HG03103 (cell line): ENCODE measurements around the gene NPEPL1.

Experiments
- ATAC-seq: cut with Tn5 transposase; IDR thresholded peaks from one replicate; pipeline ENCODE4 v1.9.1; 2021; ENCODE audit warnings: low read depth; ENCODE audit not compliant: unreplicated experiment

NPEPL1 gene

DNA sequence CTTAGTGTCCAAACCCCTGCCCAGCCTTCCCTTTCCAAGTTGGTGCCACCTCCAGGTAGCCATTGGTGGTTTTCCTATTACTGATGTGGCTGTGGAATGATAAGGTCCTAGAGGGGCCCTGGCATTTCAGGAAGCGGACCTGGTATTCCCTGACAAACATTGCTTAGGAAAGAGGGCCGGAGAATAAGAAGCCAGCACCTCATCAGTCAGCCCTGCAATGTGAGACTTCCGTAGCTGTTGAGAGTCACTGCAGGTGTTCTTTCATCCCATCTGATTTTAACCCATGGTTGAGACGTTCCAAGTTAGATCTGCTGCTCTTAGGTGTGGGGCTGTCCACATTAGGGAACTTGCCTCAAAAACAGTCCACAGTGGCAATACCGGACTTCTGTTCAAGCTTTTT, 14.8 kb upstream of the NPEPL1 start:
- no peak for ATAC-seq

DNA sequence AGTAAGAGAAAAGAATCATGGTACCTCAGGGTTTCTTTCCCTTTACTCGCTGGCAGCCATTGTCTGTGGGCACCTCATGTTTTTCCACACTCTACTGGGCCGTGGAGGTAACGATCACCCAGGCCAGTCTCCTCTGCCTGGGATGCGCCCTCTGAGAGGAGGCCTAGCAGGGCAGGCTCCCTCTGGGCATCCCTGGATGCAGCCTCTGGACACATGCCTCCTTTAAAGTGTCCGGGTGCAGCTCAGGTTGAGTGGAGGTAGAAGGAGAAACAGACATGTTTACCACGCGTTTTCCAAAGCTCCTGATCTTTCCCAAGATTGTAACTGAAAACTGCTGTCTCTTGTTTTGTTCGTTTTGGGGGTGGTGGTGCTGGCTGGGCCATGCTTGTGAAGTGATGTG, 13.8 kb upstream of the NPEPL1 start:
- ATAC-seq = no peak

DNA sequence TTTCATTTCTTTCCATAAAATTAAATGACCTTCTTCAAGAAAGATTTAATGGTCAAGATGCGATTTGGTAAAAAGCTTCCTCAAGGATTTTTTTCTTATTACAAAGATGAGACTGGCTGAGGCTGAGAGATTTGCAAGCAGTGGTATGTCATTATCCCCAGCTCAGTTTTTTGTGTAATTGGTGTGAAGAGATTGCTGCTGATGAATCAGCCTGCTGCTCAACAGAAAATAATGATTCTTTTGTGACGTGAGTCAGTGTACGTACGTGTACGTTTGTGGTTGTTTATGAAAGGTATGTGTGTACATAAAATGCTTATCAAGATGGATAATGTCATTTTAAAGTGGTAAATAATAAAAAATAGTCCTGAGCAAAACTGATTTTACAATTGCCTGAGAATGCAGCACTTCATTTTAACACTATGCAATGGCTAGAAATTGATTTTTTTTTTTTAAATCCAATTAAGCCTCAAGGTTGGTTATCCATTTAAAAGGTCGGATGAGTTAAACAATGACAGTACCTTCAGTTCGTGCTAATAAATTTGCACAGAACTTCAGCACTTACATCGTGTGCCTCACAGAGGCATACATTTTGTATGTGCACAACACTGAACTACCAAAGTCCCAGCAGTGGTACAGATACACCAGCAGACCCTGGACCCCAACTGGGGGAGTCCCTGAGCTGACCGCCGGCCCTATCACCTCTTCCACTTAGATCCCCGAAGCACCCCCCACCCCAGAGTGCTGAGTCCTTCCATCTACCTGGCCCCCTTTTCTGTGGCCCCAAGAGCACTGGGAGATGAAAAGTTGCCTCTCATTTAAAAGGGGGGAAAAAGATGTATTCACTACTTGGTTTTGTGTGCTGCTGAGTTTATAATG, 9.7 kb upstream of the NPEPL1 start:
- ATAC-seq = no peak

DNA sequence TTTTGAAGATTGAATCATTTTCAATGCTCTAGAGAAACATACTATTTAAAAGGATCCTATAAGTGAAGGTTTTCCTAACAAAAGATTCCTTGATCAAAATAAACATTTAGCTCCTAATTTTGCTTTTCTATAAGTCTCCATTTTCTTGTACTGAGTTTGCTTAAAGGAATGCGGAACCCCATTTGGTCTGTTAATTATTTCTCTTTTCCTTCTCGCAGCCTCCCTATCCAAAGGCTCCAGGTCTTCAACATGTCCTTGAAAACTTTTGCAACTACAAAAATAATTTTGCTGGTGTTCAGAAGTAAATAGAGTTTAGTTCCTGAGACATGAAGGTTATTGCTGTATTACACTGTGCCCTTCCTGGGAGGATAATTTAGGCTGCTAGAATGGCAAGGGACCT, 8.3 kb upstream of the NPEPL1 start:
- ATAC-seq = no peak

DNA sequence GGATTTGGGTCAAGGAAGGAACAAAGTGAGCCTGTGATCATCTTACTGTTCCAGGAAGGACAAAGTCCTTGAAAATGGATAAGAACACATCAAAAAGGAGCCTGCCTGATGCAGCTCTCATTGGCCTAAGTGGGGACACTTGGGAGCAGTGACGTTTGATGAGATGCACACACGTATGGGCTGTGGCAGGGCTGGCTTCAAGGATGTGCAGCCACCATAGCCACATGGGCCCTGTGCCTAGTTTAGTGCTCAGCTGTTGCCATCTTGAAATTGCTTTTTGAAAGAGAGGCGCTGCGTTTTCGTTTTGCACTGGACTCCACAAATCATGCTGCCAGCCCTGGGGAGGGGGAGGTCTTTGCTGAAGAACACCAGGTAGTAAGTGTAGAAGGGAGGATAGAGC, 6.6 kb upstream of the NPEPL1 start:
- no peak for ATAC-seq

DNA sequence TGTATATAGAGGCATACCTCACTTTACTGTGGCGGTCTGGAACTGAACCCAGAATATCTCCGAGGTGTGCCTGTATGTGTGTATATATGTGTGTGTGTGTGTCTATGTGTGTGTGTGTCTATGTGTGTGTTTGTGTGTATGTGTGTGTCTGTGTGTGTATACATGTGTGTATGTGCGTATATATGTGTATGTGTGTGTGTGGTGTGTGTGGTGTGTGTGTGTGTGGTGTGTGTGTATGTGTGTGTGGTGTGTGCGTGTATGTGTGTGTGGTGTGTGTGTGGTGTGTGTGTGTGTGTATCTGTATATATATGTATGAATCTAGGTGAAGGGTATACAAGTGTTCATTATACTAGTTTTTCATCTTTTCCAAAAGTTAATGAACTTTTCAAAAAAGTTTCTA, 4.2 kb upstream of the NPEPL1 start:
- ATAC-seq = no peak

DNA sequence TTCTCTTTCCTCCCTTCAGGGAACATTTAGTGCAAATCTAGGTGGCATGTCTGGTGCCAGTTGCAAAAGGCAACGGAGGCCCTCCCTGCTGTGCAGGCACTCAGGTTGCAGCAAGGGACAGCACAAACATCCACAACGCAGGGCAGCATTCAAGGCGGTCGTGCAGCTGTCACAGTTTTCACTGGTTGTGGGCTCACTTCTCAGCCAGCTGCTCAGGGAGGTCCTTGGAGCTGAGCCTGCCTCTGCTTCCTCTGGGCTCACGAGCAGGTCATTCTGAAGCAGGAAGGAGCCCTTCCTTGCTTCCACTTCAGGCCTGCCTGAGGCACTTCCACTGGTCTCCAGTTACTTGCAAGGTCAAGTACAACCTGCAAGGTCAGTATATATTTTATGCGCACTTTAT, 3.8 kb upstream of the NPEPL1 start:
- ATAC-seq = no peak

DNA sequence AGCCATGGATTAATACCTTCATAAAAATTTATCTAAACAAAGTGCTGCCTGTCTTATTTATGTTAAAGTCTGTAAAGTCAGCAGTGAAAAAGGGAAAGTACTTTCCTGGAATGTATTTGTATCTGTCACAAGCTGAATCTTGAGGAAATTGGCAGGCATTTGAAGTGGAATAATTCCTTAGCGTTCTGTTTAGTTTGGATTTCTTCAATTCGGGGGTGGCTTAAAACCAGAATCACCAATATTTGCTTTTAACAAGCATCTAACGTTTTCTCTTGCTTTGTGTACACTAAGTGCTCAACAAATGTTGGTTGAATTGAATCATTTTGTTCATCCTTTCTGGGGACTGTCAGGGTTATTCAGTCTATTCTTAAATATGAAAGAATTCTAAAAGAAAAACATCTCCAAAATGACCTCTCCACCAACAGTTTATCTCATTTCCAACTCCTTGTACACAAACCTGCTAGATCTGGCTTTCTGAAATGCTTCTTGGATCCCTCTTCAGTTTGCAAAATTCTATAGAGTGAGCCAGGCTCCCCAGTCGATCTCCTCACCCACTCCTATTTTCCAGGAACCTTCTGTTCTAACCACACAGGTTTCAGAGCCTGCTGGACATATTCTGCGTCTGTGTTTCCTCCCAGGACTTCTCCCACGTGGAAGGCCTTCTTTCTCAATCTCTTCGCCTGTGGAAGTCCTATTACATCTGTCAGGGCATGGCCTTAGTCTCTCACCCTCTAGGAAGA, 2.0 kb upstream of the NPEPL1 start:
- ATAC-seq = no peak

DNA sequence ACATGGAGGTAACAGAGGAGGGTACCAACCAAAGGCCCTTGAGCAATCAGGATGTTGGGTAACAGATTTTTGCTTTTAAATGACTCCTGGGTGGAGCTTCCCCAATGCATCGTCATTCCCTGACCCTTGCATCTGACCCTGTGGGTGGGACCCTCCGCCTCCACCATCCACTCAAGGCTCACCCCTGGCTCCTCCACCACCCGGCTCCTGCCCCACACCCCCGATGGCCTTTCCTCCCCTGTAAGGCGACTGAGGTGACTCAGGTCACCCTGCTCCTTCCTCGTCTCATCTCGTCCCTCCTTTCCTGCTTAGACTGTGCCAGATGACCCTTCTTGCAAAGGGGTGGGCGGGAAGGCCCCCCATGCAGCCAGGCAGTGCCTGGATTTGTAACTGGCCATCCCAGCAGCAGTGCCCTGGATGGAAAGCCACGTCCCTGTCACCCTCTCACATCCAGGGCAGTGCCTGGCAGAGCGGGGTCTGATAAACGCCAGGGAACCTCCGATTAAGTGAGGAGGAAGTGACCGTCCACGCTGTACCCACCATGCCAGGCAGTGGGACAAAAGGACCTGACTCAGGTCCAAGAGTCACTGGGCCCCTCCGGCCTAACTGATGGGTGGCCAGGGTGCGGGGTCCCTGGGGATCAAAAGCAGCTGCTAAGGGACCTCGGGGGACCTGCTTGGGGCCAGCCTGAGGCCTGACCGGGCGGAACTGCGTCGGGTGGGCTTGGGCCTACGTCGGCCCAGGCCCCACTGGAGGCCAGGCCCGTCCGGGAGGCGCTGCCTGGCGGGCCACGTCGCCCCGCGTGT, 624 bp upstream of the NPEPL1 start:
- ATAC-seq = no peak

DNA sequence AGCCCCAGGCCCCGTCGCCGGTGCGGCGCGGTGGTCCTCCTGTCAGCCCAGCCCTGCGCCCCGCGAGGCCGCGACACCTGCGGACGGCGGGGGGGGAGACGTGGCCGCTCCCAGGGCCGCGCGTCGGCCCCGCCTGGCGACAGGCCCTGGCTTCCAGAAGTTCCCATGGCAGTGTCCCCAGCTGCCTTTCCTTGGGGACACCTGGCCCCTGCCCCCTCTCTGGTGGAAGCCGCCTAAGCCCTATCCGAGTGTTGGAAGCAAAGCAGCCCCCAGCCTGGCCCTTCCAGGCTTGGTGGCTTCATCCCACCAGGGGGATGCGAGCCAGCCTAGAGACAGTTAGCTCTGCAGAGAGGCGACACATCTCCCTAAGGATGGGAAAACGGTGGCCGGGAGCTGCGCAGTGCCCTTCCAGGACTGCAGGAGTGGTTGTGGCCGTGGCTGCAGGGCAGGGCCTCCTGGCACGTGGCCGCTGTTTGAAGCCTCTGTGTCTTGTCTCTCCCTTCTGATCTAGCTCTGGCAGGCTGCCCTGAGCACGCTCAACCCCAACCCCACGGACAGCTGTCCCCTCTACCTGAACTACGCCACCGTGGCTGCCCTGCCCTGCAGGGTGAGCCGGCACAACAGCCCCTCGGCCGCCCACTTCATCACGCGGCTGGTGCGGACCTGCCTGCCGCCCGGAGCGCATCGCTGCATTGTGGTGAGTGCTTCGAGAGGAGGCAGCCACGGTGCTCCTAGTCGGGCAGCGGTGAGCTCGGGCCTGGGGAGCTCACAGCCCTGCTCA, 816 bp downstream of the NPEPL1 start:
- no peak for ATAC-seq

DNA sequence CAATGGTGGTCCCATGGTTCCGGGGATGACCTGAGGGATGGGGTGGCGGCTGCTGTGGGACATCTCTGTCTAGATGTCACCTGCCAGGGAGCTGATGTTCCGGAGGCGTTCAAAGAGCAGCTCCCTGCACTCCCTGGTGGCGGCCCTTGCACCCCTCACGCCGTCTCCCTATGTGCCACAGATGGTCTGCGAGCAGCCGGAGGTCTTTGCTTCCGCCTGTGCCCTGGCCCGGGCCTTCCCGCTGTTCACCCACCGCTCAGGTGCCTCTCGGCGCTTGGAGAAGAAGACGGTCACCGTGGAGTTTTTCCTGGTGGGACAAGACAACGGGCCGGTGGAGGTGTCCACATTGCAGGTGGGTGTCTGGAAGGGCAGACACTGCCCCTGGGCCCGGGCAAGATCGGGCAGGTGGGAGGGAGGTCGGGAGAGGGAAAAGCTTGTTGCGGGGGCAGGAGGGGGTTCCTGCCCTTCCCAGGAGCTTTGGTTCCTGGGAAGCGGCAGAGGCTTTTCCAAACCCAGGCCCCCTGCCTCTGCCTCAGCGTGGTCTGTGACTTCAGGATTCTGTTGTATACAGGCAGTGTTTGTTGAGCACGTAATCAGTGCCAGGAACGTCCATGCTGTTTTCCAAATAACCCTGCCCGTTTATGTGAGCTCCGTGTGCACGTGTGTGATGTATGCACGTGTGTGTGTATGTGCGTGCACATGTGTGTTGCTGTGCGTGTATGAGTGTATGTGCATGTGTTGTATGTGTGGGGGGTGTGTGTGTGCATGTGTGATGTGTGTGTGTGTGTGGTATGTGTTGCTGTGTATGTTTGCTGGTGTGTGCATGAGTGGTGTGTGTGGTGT, 1.9 kb downstream of the NPEPL1 start:
- ATAC-seq = no peak

DNA sequence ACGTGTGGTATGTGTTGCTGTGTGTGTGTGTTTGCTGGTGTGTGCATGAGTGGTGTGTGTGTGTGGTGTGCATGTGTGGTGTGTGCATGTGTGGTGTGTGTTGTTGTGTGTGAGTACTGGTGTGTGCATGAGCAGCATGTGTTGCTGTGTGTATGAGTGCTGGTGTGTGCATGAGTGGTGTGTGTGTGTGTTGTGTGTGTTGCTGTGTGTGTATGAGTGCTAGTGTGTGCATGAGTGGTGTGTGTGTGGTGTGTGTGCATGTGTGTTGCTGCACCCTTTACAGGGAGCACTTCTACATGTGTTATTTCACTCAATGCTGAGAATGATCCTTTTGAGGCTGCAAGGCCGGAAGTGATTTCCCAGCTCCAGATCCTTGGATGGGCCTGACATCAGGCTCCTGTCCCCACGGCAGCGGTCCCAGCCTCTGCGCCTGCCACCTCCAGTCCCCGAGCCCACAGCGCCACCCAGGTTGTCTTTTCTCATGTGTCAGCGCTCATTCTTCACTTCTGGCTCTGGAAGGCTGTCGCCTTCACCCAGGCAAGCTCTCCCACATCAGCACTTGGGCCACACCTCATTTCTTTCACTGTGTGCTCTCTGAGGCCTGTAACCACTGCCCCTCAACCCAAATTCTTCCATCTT, 2.6 kb downstream of the NPEPL1 start:
- ATAC-seq = no peak

DNA sequence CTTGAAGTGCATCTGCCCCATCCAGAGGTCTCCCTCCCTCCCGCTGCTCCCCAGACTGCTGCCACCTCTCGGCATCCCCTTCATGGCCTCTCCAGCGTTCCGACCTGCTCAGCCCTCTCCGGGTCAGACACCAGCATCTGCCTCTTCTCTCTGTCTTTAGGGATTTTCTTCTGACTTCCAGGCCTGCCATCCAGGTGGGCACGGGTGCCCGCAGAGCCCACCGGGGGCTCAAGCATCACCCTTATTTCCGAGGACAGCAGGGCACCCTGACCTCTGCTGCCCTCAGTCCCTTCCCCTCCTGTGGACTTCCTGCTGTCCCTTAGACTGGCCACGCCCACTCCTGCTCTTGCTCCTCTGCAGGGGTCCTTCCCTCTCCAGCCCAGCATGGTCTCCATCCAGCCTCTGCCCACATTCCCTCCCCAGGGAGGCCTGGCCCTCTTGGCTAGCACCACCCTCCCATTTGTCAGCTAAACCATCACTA, 3.3 kb downstream of the NPEPL1 start:
- no peak for ATAC-seq

DNA sequence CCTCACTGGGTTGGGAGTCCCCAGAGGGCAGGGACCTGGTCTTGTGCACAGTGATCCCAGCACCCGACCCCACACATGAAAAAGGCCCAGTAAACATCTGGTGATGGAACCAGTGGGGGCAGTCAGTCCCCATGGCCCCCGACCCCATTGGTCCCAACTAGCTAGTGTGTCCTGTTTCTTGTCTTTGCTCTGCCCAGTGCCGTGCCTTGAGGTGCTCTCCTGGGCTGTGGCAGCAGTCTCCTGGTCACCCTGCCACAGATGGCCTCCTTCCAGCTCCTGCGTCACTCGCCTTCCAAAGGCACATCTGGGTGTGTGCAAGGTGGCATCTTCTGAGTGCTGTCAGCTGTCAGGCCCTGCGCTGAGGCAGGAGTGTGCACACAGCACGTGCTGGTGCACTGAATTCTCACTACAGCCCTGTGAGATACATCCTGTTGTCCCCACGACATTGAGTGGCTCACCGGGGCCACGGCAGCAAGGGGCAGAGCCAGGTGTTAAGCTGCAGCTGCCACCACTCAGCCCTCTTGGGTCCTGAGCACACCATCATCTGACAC, 3.9 kb downstream of the NPEPL1 start:
- ATAC-seq = no peak

DNA sequence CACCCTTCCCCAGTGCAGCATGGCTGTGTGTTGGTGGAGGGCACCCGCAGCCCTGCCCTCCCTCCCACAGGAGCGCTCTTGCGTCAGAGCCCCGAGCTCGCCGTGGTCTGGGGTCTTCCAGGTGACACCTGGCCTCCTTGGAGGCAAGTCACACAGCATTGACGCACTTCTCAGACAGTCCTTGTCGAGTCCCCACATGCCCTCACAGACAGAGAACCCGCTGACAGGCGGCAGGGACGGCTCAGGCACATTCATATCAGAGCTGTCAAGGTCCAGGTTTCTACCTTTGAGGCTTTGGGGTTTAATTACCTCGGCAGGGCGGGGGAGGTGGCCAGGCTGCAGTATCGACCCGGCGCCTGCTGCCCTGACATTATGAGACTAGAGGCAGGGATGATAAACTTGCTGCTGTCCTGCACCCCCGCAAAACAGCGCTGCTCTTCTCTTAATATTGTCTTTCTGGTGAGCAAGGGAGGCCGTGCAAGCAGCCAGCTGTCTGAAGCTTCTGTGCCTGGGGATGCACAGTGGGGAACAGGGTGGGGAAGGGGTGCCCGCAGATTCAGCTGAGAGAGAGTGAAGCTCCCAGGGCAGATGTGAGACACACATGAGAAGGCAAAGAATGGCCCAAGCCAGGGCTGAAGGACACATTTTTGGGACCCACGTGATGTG, 4.7 kb downstream of the NPEPL1 start:
- ATAC-seq = no peak

DNA sequence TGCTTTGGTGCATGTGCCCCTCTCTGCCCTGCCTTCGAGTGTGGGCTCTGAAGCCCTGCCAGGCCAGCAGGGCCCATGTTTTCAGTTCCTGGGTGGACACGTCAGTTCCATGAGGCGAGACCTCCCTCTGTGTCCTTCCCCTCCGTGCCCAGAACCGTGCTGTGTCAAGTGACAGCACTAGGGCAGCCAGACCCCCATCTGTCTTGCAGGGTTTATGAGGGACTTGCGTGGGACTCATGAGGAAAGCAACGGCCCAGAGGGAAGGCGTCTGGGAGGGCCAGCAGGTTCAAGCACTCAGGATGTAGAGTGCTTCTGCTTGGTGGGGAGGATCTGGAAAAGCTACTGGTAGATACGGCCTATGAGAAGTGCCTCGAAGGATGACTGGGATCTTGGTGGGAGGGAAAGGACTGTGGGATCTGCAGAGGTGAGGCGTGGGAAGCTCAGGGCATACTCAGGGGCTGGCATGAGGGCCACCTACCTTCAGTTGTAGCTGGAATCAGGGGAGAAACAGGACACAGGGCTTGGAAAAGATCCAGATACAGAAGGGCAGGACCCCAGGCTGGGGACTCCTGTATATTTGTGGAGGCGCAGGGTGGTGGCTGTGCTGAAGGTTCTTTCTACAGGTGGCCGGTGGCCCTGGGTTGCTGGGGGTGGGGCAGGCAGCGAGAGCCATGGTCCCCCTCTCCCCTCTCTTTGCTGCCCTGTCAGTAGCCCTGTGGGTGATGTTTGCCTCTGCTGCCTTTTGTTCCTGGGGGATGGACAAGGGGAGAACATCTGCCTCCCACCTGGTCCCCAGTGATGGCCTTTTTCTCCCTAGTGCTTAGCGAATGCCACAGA, 5.5 kb downstream of the NPEPL1 start:
- ATAC-seq = no peak
